HCT116 (cell line): ENCODE data around the gene SECISBP2. TPM values are rescaled to one million over a fixed set of nuclear protein-coding genes. Genes with fewer than 3 reads are reported as not detected.

Source experiments
- ATAC-seq: fragments of 200-7000 bp; cut with Tn5 transposase; 2 replicates; pipeline ENCODE4 v1.9.1; 2020; ENCODE audit warnings: mild to moderate bottlenecking, moderate library complexity
- BruUV-seq: library from RNA; stranded (reverse); fragments of 400-500 nt; replicated peaks from 2 replicates; lab custom pipeline; 2021; lab: Mats Ljungman, UMichigan
- CTCF ChIA-PET: fragments of 300-600 bp; sonication (Branson Sonifier 250); formaldehyde crosslinking; loops from one replicate; lab custom pipeline; 2021; ENCODE audit warnings: antibody characterized with exemption; lab: Charles Lee
- POLR2A ChIA-PET: fragments of 300-600, 350-600 bp; sonication (Branson Sonifier 250); formaldehyde crosslinking; loops from one replicate; lab custom pipeline; 2021; ENCODE audit warnings: antibody characterized with exemption; lab: Charles Lee
- RAD21 ChIA-PET, 2 experiments: fragments of 300-600 bp; sonication (Branson Sonifier 250); formaldehyde crosslinking; loops; one replicate each; lab custom pipeline; 2023; ENCODE audit warnings: low total read pairs in 2 of 2; ENCODE audit not compliant: uncharacterized antibody in 2 of 2, unreplicated experiment in 2 of 2, low non-redundant PET in 1 of 2; lab: Charles Lee
- DNase-seq: peaks from one replicate; pipeline ENCODE4 v3.0.0-alpha.2; 2010; ENCODE audit warnings: low read depth, low spot score
- H2AFZ ChIP-seq: fragments of 200-600 bp; shearing (Covaris generic), sonication (generic); 2 replicates; pipeline ENCODE4 v1.6.1; 2017; ENCODE audit warnings: low read depth, mixed run types, mixed read lengths, antibody characterized with exemption, low read length; ENCODE audit not compliant: poor library complexity, severe bottlenecking
- H3K27ac ChIP-seq: 2 replicates; pipeline ENCODE4 v1.5.1; 2012; ENCODE audit warnings: low read depth, low read length
- H3K27me3 ChIP-seq: fragments of 200-600 bp; sonication (generic); 2 replicates; pipeline ENCODE4 v1.6.1; 2016; ENCODE audit warnings: mixed run types, low read length, mixed read lengths; ENCODE audit not compliant: insufficient read depth
- H3K36me3 ChIP-seq, 2 experiments: fragments of 200-500 bp in 1 of 2; fragments of 200-600 bp in 1 of 2; sonication (Bioruptor generic) in 1 of 2; sonication (generic) in 1 of 2; 2 replicates each; pipeline versions ENCODE4 v1.5.1 to v1.6.1; 2014 to 2016; ENCODE audit warnings: low read length in 2 of 2, inconsistent platforms in 1 of 2, mixed read lengths in 1 of 2, mixed run types in 1 of 2; ENCODE audit not compliant: insufficient read depth in 2 of 2, control insufficient read depth in 1 of 2
- H3K4me1 ChIP-seq, 2 experiments: fragments of 200-600 bp in 1 of 2; sonication (generic) in 1 of 2; 2 replicates each; pipeline versions ENCODE4 v1.5.1 to v1.6.1; 2012 to 2017; ENCODE audit warnings: low read length in 2 of 2, inconsistent platforms in 1 of 2, mild to moderate bottlenecking in 1 of 2, mixed read lengths in 1 of 2, mixed run types in 1 of 2, moderate library complexity in 1 of 2; ENCODE audit not compliant: insufficient read depth in 2 of 2, control insufficient read depth in 1 of 2
- H3K4me2 ChIP-seq: fragments of 200-600 bp; sonication (generic); 2 replicates; pipeline ENCODE4 v1.6.1; 2017; ENCODE audit warnings: mixed run types, low read length, mixed read lengths
- H3K4me3 ChIP-seq, 2 experiments: fragments of 200-600 bp in 1 of 2; sonication (generic) in 1 of 2; replicated peaks in 1 of 2; 2 replicates each; pipeline ENCODE4 v1.5.1; 2011 to 2016; ENCODE audit warnings: low read length in 2 of 2, control low read depth in 1 of 2, low read depth in 1 of 2, mild to moderate bottlenecking in 1 of 2, mixed read lengths in 1 of 2, mixed run types in 1 of 2
- H3K79me2 ChIP-seq: fragments of 200-600 bp; sonication (generic); 2 replicates; pipeline ENCODE4 v1.6.1; 2017; ENCODE audit warnings: mild to moderate bottlenecking, mixed run types, low read length, moderate library complexity, mixed read lengths; ENCODE audit not compliant: insufficient read depth
- H3K9ac ChIP-seq: fragments of 200-600 bp; sonication (generic); 2 replicates; pipeline ENCODE4 v1.6.1; 2016; ENCODE audit warnings: low read length, mixed read lengths
- H3K9me2 ChIP-seq: fragments of 200-600 bp; sonication (generic), shearing (Covaris generic); 2 replicates; pipeline ENCODE4 v1.6.1; 2017; ENCODE audit warnings: mixed run types, mild to moderate bottlenecking, moderate library complexity; ENCODE audit not compliant: insufficient read depth
- H3K9me3 ChIP-seq, 2 experiments: fragments of 200-500 bp in 1 of 2; fragments of 200-600 bp in 1 of 2; sonication (Bioruptor generic) in 1 of 2; sonication (generic) in 1 of 2; 2 replicates each; pipeline ENCODE4 v1.6.1; 2014 to 2017; ENCODE audit warnings: low read length in 2 of 2, mixed read lengths in 2 of 2, inconsistent platforms in 1 of 2, low read depth in 1 of 2, mild to moderate bottlenecking in 1 of 2, mixed run types in 1 of 2, moderate library complexity in 1 of 2; ENCODE audit not compliant: control insufficient read depth in 1 of 2, insufficient read depth in 1 of 2
- H4K20me1 ChIP-seq: fragments of 200-600 bp; sonication (generic), shearing (Covaris generic); 2 replicates; pipeline ENCODE4 v1.6.1; 2017; ENCODE audit warnings: mixed run types, mild to moderate bottlenecking, moderate library complexity; ENCODE audit not compliant: insufficient read depth
- CBX3 ChIP-seq: IDR thresholded peaks from 2 replicates; pipeline ENCODE4 v1.6.1; 2012; ENCODE audit warnings: low read depth
- POLR2A ChIP-seq: IDR thresholded peaks from 2 replicates; pipeline ENCODE4 v1.7.0; 2011; ENCODE audit warnings: borderline replicate concordance; ENCODE audit not compliant: insufficient read depth, insufficient read length; ENCODE audit errors: extremely low read depth
- SIN3A ChIP-seq: IDR thresholded peaks from 2 replicates; pipeline ENCODE4 v1.6.1; 2012; ENCODE audit warnings: low read depth
- TCF7L2 ChIP-seq: IDR thresholded peaks from 2 replicates; pipeline ENCODE4 v1.7.0; 2011; ENCODE audit warnings: borderline replicate concordance, inconsistent platforms; ENCODE audit not compliant: insufficient read depth, insufficient read length; ENCODE audit errors: extremely low read depth
- ZNF274 ChIP-seq: fragments of 200-500 bp; sonication (Bioruptor generic); IDR thresholded peaks from 2 replicates; pipeline ENCODE4 v1.6.1; 2014; ENCODE audit warnings: mild to moderate bottlenecking, low read depth, low read length, inconsistent platforms
- intact Hi-C: fragments of 100-400 bp; cut with micrococcal nuclease; formaldehyde crosslinking; loops from 2 replicates; pipeline ENCODE4 v1.10.0; 2022
- total RNA-seq: library from RNA; stranded (reverse); gene quantifications from one replicate; pipeline ENCODE4 v1.2.1, GENCODE V29; 2021; ENCODE audit not compliant: unreplicated experiment
- TF ChIP-seq, protein P1 (sequence below): IDR thresholded peaks from 2 replicates; pipeline ENCODE4 v1.6.1; 2011; ENCODE audit warnings: mild to moderate bottlenecking, low read length, moderate library complexity; ENCODE audit not compliant: insufficient replicate concordance; ENCODE audit errors: extremely low read depth
- TF ChIP-seq, protein P2 (sequence below): IDR thresholded peaks from 2 replicates; pipeline ENCODE4 v1.6.1; 2012
- TF ChIP-seq, protein P3 (sequence below), 3 experiments: fragments of 200-600 bp in 1 of 3; sonication (generic) in 1 of 3; IDR thresholded peaks in 2 of 3; conservative IDR thresholded peaks in 1 of 3; 2 replicates each; pipeline ENCODE4 v1.5.1; 2012 to 2017; ENCODE audit warnings: low read depth in 2 of 3, low read length in 2 of 3, antibody characterized with exemption in 1 of 3, borderline replicate concordance in 1 of 3, control low read depth in 1 of 3, mild to moderate bottlenecking in 1 of 3, mixed read lengths in 1 of 3, mixed run types in 1 of 3, moderate library complexity in 1 of 3; ENCODE audit not compliant: insufficient read depth in 1 of 3
- TF ChIP-seq, protein P4 (sequence below): IDR thresholded peaks from 2 replicates; pipeline ENCODE4 v1.6.1; 2012

The SECISBP2 gene
- total RNA-seq, 1 experiment from 2014 or later, result 41.6 TPM

DNA sequence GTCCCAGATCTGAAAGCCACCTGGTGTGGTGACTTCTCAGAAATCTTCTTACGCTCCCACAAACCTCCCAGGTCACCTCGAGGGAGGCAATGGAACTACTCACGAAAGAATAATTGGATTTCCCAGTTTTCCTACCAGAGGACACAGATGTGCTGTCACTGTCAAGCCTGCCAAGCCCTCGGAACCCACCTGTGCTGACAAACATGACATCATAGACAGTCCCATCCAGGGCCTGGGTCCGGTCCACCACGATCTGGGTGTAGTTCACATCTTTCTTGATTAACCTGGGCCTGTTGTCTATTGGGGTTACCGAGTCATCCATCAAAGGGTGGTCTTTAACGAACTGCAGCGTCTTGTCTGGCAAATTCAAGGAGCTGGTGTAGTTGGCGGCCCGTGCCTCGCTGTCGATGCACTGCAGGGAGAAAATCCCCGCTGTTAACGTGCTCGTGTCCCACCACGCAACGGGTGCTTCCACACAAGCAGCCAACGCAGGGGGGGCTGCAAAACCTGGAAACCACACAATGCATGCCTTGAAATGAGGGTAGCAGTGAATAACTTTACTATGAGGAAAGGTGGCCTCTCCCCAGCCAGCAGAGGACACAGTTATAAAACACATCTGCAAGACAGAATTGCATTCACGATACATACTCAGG lies 69.0 kb downstream of the SECISBP2 start:
- H3K9me3 ChIP-seq, result no peaks in the 10 kb centered on the region
- no peak overlapping the region for H3K9ac ChIP-seq
- RAD21 ChIA-PET, result no interaction called here
- no peak overlapping the region for H3K4me2 ChIP-seq
- H3K27me3 ChIP-seq, result no peaks in the 10 kb centered on the region
- no peak for TF ChIP-seq ZNF274
- no peak for TF ChIP-seq CBX3
- TF ChIP-seq, protein P1, sequence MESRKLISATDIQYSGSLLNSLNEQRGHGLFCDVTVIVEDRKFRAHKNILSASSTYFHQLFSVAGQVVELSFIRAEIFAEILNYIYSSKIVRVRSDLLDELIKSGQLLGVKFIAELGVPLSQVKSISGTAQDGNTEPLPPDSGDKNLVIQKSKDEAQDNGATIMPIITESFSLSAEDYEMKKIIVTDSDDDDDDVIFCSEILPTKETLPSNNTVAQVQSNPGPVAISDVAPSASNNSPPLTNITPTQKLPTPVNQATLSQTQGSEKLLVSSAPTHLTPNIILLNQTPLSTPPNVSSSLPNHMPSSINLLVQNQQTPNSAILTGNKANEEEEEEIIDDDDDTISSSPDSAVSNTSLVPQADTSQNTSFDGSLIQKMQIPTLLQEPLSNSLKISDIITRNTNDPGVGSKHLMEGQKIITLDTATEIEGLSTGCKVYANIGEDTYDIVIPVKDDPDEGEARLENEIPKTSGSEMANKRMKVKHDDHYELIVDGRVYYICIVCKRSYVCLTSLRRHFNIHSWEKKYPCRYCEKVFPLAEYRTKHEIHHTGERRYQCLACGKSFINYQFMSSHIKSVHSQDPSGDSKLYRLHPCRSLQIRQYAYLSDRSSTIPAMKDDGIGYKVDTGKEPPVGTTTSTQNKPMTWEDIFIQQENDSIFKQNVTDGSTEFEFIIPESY, result no peak
- TF ChIP-seq, protein P2, sequence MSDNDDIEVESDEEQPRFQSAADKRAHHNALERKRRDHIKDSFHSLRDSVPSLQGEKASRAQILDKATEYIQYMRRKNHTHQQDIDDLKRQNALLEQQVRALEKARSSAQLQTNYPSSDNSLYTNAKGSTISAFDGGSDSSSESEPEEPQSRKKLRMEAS, result no peak
- no peaks in the 10 kb centered on the region for H3K79me2 ChIP-seq
- H3K9me2 ChIP-seq, result no peaks in the 10 kb centered on the region
- intact Hi-C loops, result no loop called here
- H3K27ac ChIP-seq, result no peak overlapping the region
- no peaks in the 10 kb centered on the region for H4K20me1 ChIP-seq
- no peaks in the 10 kb centered on the region for H3K4me1 ChIP-seq
- no peak for DNase-seq
- ATAC-seq, result no peak
- no peak overlapping the region for H3K4me3 ChIP-seq
- no peak overlapping the region for H2AFZ ChIP-seq
- CTCF ChIA-PET, result no interaction called here
- peaks cover 0 to 6% of the 10 kb centered on the region in 2 experiments; a peak in 2 of 4 replicates for H3K36me3 ChIP-seq
- no TSS peak for BruUV-seq
- POLR2A ChIA-PET, result no interaction called here

DNA sequence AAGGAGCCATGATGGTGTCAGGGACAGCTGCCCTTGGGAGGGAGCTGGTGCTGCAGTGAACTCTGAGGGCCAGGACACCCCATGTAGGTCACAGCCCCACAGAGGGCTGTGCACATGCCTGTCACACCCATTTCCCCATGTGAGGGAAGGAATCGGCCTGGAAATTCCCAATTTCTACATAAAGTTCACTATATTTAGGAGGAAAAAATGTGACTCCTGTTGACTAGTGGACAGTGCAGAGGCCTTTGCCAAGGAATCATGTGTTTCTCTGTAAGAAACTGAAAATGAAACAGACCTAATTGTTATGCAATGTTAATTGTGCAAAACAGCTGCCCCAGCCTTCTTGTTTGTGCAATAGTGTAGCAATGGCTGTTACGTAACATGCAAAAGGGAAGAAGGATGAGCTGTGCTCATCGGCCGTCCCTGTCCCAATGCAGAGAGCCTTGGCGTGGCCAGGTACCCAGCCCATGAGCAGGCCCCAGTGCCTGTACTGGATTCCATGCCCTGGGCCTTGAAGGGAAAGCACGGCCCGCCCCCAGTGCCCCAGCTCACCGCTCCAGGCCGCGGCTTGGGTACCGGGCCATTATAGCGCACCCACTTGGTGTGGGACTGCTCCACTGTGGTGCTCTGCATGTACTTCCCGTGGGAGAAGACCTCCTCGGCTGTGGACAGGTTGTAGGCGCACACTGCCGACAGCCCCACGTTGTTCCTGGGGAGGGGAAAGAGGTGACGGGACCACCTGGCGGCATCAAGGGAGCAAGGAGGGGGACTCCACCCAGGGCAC lies 70.0 kb downstream of the SECISBP2 start:
- Histone ChIP-seq H3K36me3 (peaks cover 1 to 9% of the 10 kb centered on the region in 2 experiments; a peak in 3 of 4 replicates), H3K79me2 (no peaks in the 10 kb centered on the region), H3K4me3 (no peak overlapping the region), H3K9me2 (no peaks in the 10 kb centered on the region), H3K9me3 (no peaks in the 10 kb centered on the region), H3K9ac (no peak overlapping the region), H3K4me1 (no peaks in the 10 kb centered on the region), H4K20me1 (no peaks in the 10 kb centered on the region), H3K27ac (no peak overlapping the region), H2AFZ (no peak overlapping the region), H3K27me3 (no peaks in the 10 kb centered on the region), H3K4me2 (no peak overlapping the region)
- POLR2A ChIA-PET, result no interaction called here
- DNase-seq (no peak), ATAC-seq (no peak)
- no peak for TF ChIP-seq SIN3A
- TF ChIP-seq, protein P3, sequence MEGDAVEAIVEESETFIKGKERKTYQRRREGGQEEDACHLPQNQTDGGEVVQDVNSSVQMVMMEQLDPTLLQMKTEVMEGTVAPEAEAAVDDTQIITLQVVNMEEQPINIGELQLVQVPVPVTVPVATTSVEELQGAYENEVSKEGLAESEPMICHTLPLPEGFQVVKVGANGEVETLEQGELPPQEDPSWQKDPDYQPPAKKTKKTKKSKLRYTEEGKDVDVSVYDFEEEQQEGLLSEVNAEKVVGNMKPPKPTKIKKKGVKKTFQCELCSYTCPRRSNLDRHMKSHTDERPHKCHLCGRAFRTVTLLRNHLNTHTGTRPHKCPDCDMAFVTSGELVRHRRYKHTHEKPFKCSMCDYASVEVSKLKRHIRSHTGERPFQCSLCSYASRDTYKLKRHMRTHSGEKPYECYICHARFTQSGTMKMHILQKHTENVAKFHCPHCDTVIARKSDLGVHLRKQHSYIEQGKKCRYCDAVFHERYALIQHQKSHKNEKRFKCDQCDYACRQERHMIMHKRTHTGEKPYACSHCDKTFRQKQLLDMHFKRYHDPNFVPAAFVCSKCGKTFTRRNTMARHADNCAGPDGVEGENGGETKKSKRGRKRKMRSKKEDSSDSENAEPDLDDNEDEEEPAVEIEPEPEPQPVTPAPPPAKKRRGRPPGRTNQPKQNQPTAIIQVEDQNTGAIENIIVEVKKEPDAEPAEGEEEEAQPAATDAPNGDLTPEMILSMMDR (IDR thresholded peaks at IDR 0.05 in 2 of 3, conservative IDR thresholded peaks at IDR 0.05 in 1 of 3; ENCODE audit: borderline replicate concordance in 1 of 3, insufficient read depth in 1 of 3, low read depth in 2 of 3, low read length in 2 of 3), result no peak
- no peak for TF ChIP-seq TCF7L2
- no peak for TF ChIP-seq POLR2A
- TF ChIP-seq, protein P4, sequence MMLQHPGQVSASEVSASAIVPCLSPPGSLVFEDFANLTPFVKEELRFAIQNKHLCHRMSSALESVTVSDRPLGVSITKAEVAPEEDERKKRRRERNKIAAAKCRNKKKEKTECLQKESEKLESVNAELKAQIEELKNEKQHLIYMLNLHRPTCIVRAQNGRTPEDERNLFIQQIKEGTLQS, result no peak
- BruUV-seq, result no TSS peak
- RAD21 ChIA-PET, result no interaction called here
- CTCF ChIA-PET, result no interaction called here
- intact Hi-C loops, result no loop called here
